SJSA1 (cell line): ENCODE measurements around the gene OGFOD1. TPM values are rescaled to one million over a fixed set of nuclear protein-coding genes. Genes with fewer than 3 reads are reported as not detected.

Source experiments
- DNase-seq, 2 experiments: peaks; one replicate each; pipeline ENCODE4 v3.0.0-alpha.2; 2015 to 2020; ENCODE audit warnings: low spot score in 2 of 2, low read depth in 1 of 2
- H3K27ac ChIP-seq: fragments of 250-450 bp; sonication (Bioruptor Pico); 2 replicates; pipeline ENCODE4 v1.5.1; 2020; ENCODE audit warnings: mild to moderate bottlenecking, moderate library complexity
- H3K27me3 ChIP-seq: fragments of 250-450 bp; sonication (Bioruptor Pico); replicated peaks from 2 replicates; pipeline ENCODE4 v1.5.1; 2020; ENCODE audit warnings: mild to moderate bottlenecking, moderate library complexity
- H3K36me3 ChIP-seq: fragments of 250-450 bp; sonication (Bioruptor Pico); 2 replicates; pipeline ENCODE4 v1.5.1; 2020; ENCODE audit warnings: mild to moderate bottlenecking
- H3K4me1 ChIP-seq: fragments of 250-450 bp; sonication (Bioruptor Pico); replicated peaks from 2 replicates; pipeline ENCODE4 v1.6.1; 2021; ENCODE audit warnings: mild to moderate bottlenecking
- H3K4me3 ChIP-seq: fragments of 250-450 bp; sonication (Bioruptor Pico); 2 replicates; pipeline ENCODE4 v1.5.1; 2020; ENCODE audit warnings: mild to moderate bottlenecking
- H3K9me3 ChIP-seq: fragments of 250-450 bp; sonication (Bioruptor Pico); replicated peaks from 2 replicates; pipeline ENCODE4 v1.5.1; 2020; ENCODE audit warnings: mild to moderate bottlenecking
- total RNA-seq: library from RNA; depleted of rRNA; stranded (reverse); fragments of >200 nt; shearing (Covaris generic); gene quantifications from 2 replicates; pipeline ENCODE4 v1.2.3, GENCODE V29; 2014

The OGFOD1 gene
- total RNA-seq, 1 experiment from 2014 or later = 69.8 TPM

- H3K27me3 ChIP-seq = no peaks in the 10 kb centered on the region
- peaks cover 15% of the 10 kb centered on the region for H3K4me1 ChIP-seq
- H3K27ac ChIP-seq = peak overlapping the region; percentile 30
- H3K36me3 ChIP-seq = peaks cover 55% of the 10 kb centered on the region
- peak in 1 of 2 experiments; percentile 48 for DNase-seq
- H3K9me3 ChIP-seq = no peaks in the 10 kb centered on the region
- peak overlapping the region; percentile 83 for H3K4me3 ChIP-seq
Measured at GRCh38 chr16:56451753-56452689, 667 bp downstream of the OGFOD1 start.

- Histone ChIP-seq H3K27me3 (no peaks in the 10 kb centered on the region), H3K27ac (no peak overlapping the region), H3K4me3 (no peak overlapping the region), H3K36me3 (peaks cover 88% of the 10 kb centered on the region), H3K9me3 (no peaks in the 10 kb centered on the region), H3K4me1 (no peaks in the 10 kb centered on the region; the same call in 1 of the 2 replicates)
- no peak for DNase-seq
Measured at GRCh38 chr16:56457927-56458470, 6.6 kb downstream of the OGFOD1 start.

- Histone ChIP-seq H3K4me3 (no peak overlapping the region), H3K27ac (no peak overlapping the region), H3K4me1 (no peaks in the 10 kb centered on the region), H3K9me3 (no peaks in the 10 kb centered on the region), H3K27me3 (no peaks in the 10 kb centered on the region), H3K36me3 (peaks cover 85% of the 10 kb centered on the region)
- no peak for DNase-seq
Measured at GRCh38 chr16:56460101-56460500, 8.7 kb downstream of the OGFOD1 start.

GRCh38 chr16:56462064-56462796, 10.9 kb downstream of the OGFOD1 start:
- Histone ChIP-seq H3K27me3 (no peaks in the 10 kb centered on the region), H3K27ac (no peak overlapping the region), H3K4me1 (no peaks in the 10 kb centered on the region), H3K4me3 (no peak overlapping the region), H3K36me3 (peaks cover 85% of the 10 kb centered on the region), H3K9me3 (no peaks in the 10 kb centered on the region)
- no peak for DNase-seq

GRCh38 chr16:56463153-56463552, 11.8 kb downstream of the OGFOD1 start:
- H3K4me1 ChIP-seq = no peaks in the 10 kb centered on the region
- no peak overlapping the region for H3K4me3 ChIP-seq
- no peaks in the 10 kb centered on the region for H3K9me3 ChIP-seq
- DNase-seq = no peak
- no peak overlapping the region for H3K27ac ChIP-seq
- no peaks in the 10 kb centered on the region for H3K27me3 ChIP-seq
- H3K36me3 ChIP-seq = peaks cover 83% of the 10 kb centered on the region

- no peak overlapping the region for H3K27ac ChIP-seq
- H3K27me3 ChIP-seq = no peaks in the 10 kb centered on the region
- H3K4me1 ChIP-seq = no peaks in the 10 kb centered on the region
- H3K36me3 ChIP-seq = peaks cover 86% of the 10 kb centered on the region
- no peak overlapping the region for H3K4me3 ChIP-seq
- no peaks in the 10 kb centered on the region for H3K9me3 ChIP-seq
- no peak for DNase-seq
Measured at GRCh38 chr16:56466344-56466743, 15.0 kb downstream of the OGFOD1 start.

- no peaks in the 10 kb centered on the region for H3K4me1 ChIP-seq
- H3K36me3 ChIP-seq = peaks cover 95% of the 10 kb centered on the region
- no peaks in the 10 kb centered on the region for H3K9me3 ChIP-seq
- no peak for DNase-seq
- H3K27ac ChIP-seq = no peak overlapping the region
- no peaks in the 10 kb centered on the region for H3K27me3 ChIP-seq
- no peak overlapping the region for H3K4me3 ChIP-seq
Measured at GRCh38 chr16:56468800-56469199, 17.4 kb downstream of the OGFOD1 start.

- H3K36me3 ChIP-seq = peaks cover 93% of the 10 kb centered on the region
Measured at GRCh38 chr16:56469748-56470147, 18.4 kb downstream of the OGFOD1 start.

GRCh38 chr16:56470232-56470631, 18.9 kb downstream of the OGFOD1 start:
- H3K4me1 ChIP-seq = no peaks in the 10 kb centered on the region

More at GRCh38 chr16:56469748-56470147, 18.4 kb downstream of the OGFOD1 start:
- Histone ChIP-seq H3K27me3 (no peaks in the 10 kb centered on the region), H3K27ac (no peak overlapping the region), H3K4me1 (no peaks in the 10 kb centered on the region), H3K9me3 (no peaks in the 10 kb centered on the region), H3K4me3 (no peak overlapping the region)
- no peak for DNase-seq

GRCh38 chr16:56470666-56471065, 19.3 kb downstream of the OGFOD1 start:
- H3K27me3 ChIP-seq = no peaks in the 10 kb centered on the region
- H3K9me3 ChIP-seq = no peaks in the 10 kb centered on the region
- peaks cover 93% of the 10 kb centered on the region for H3K36me3 ChIP-seq
- H3K4me3 ChIP-seq = no peak overlapping the region
- H3K27ac ChIP-seq = no peak overlapping the region
- no peaks in the 10 kb centered on the region for H3K4me1 ChIP-seq
- DNase-seq = no peak

More at GRCh38 chr16:56470232-56470631, 18.9 kb downstream of the OGFOD1 start:
- no peaks in the 10 kb centered on the region for H3K27me3 ChIP-seq
- H3K27ac ChIP-seq = no peak overlapping the region
- peaks cover 93% of the 10 kb centered on the region for H3K36me3 ChIP-seq
- DNase-seq = no peak
- H3K9me3 ChIP-seq = no peaks in the 10 kb centered on the region
- no peak overlapping the region for H3K4me3 ChIP-seq

GRCh38 chr16:56475201-56475600, 23.8 kb downstream of the OGFOD1 start:
- no peak overlapping the region for H3K27ac ChIP-seq

GRCh38 chr16:56477096-56477878, 25.9 kb downstream of the OGFOD1 start:
- Histone ChIP-seq H3K27me3 (no peaks in the 10 kb centered on the region), H3K27ac (peak overlapping the region; percentile 55), H3K9me3 (no peaks in the 10 kb centered on the region)

More at GRCh38 chr16:56475201-56475600, 23.8 kb downstream of the OGFOD1 start:
- no peak for DNase-seq
- Histone ChIP-seq H3K9me3 (no peaks in the 10 kb centered on the region), H3K4me3 (no peak overlapping the region), H3K36me3 (peaks cover 88% of the 10 kb centered on the region), H3K27me3 (no peaks in the 10 kb centered on the region), H3K4me1 (peaks cover 10% of the 10 kb centered on the region)

More at GRCh38 chr16:56477096-56477878, 25.9 kb downstream of the OGFOD1 start:
- Histone ChIP-seq H3K4me3 (no peak overlapping the region), H3K36me3 (peaks cover 69% of the 10 kb centered on the region), H3K4me1 (peaks cover 10% of the 10 kb centered on the region)
- DNase-seq = peak; percentile 32 to 50
